Measurements from ENCODE around the gene GOSR2. TPM values are rescaled to one million over a fixed set of nuclear protein-coding genes. Genes with fewer than 3 reads are reported as not detected.

The GOSR2 gene
- total and polyA plus RNA-seq, 2 of the 13 experiments (the other 11 are each of a cell fraction or from before 2014, with no cell fraction given) = 61.5 to 63.9 TPM

GRCh38 chr17:46943501-46944393 lies 20.8 kb downstream of the GOSR2 start (continued):
- peak; percentile 41 for TF ChIP-seq STAG1 (CRISPR knock-in tag; IDR thresholded peaks at IDR 0.05)
- TF ChIP-seq ZFYVE20 (CRISPR knock-in tag; IDR thresholded peaks at IDR 0.05; ENCODE audit: borderline replicate concordance, low read depth) = 0 out of 2 replicates have a peak, but pooled peaks have one; percentile 19
- TF ChIP-seq MIXL1 (CRISPR knock-in tag; IDR thresholded peaks at IDR 0.05) = peak; percentile 94
- TF ChIP-seq MED8 (CRISPR knock-in tag; IDR thresholded peaks at IDR 0.05; ENCODE audit: insufficient replicate concordance) = no peak
- TF ChIP-seq RNF2 (conservative IDR thresholded peaks at IDR 0.05; ENCODE audit: low read depth) = peak; percentile 94
- TF ChIP-seq ZHX1 (CRISPR knock-in tag; IDR thresholded peaks at IDR 0.05; ENCODE audit: low read depth) = peak; percentile 64; the same call in 1 of the 2 replicates
- no peak; the same call in none of the 2 replicates for TF ChIP-seq NFKBIZ (CRISPR knock-in tag; IDR thresholded peaks at IDR 0.05)
- TF ChIP-seq REL (CRISPR knock-in tag; conservative IDR thresholded peaks at IDR 0.05) = peak; percentile 55; the same call in 1 of the 2 replicates
- TF ChIP-seq ZNF792 (CRISPR knock-in tag; IDR thresholded peaks at IDR 0.05) = peak; percentile 91; the same call in 1 of the 2 replicates
- TF ChIP-seq ZNF800 (CRISPR knock-in tag; IDR thresholded peaks at IDR 0.05) = peak; percentile 95
- no peak for TF ChIP-seq MTA3 (CRISPR knock-in tag; IDR thresholded peaks at IDR 0.05)
- TF ChIP-seq ZNF547 (CRISPR knock-in tag; IDR thresholded peaks at IDR 0.05) = peak; percentile 90
- TF ChIP-seq ZSCAN20 (CRISPR knock-in tag; IDR thresholded peaks at IDR 0.05; ENCODE audit: borderline replicate concordance) = no peak
- no peak for TF ChIP-seq FOXP1 (IDR thresholded peaks at IDR 0.05)
- peak; percentile 82 for TF ChIP-seq FOXP1 (CRISPR knock-in tag; IDR thresholded peaks at IDR 0.05)
- no peak for TF ChIP-seq ZNF180 (CRISPR knock-in tag; IDR thresholded peaks at IDR 0.05; ENCODE audit: borderline replicate concordance, low read depth)
- TF ChIP-seq KLF11 (CRISPR knock-in tag; IDR thresholded peaks at IDR 0.05) = peak; percentile 82
- TF ChIP-seq TFDP1 (CRISPR knock-in tag; IDR thresholded peaks at IDR 0.05; ENCODE audit: borderline replicate concordance) = peak; percentile 97
- peak; percentile 94 for TF ChIP-seq ZMAT3 (CRISPR knock-in tag; conservative IDR thresholded peaks at IDR 0.05)
- TF ChIP-seq FLYWCH1 (CRISPR knock-in tag; IDR thresholded peaks at IDR 0.05) = no peak
- TF ChIP-seq SNRNP70 (IDR thresholded peaks at IDR 0.05; ENCODE audit: low read depth, low read length) = no peak
- 0 out of 2 replicates have a peak, but pooled peaks have one; percentile 55 for TF ChIP-seq ZNF251 (CRISPR knock-in tag; IDR thresholded peaks at IDR 0.05)
- TF ChIP-seq ATRX (CRISPR knock-in tag; IDR thresholded peaks at IDR 0.05; ENCODE audit: borderline replicate concordance) = no peak
- peak; percentile 85 for TF ChIP-seq ZNF230 (CRISPR knock-in tag; IDR thresholded peaks at IDR 0.05)
- peak; percentile 89 for TF ChIP-seq ZSCAN31 (CRISPR knock-in tag; IDR thresholded peaks at IDR 0.05; ENCODE audit: low read depth)
- no peak for TF ChIP-seq SETDB1 (CRISPR knock-in tag; IDR thresholded peaks at IDR 0.05; ENCODE audit: borderline replicate concordance)

All from HepG2 (cell line).